Stimulated activated CD8-positive, alpha-beta memory T cell treated with anti-CD3 and anti-CD28 coated beads, Interleukin-15, amount 100 ng/mL, for 1 hour (primary cell): ENCODE measurements around the gene C3.

Experiments used
- DNase-seq: peaks from one replicate; pipeline ENCODE4 v3.0.0-alpha.2; 2020; ENCODE audit warnings: low read depth

C3 gene

GRCh38 chr19:6744381-6745301 lies 24.2 kb upstream of the C3 start:
- DNase-seq: no peak

GRCh38 chr19:6743714-6744380 lies 23.4 kb upstream of the C3 start:
- no peak for DNase-seq

GRCh38 chr19:6743066-6743465 lies 22.6 kb upstream of the C3 start:
- no peak for DNase-seq

GRCh38 chr19:6740589-6741343 lies 20.3 kb upstream of the C3 start:
- DNase-seq: no peak

GRCh38 chr19:6739883-6740588 lies 19.6 kb upstream of the C3 start:
- no peak for DNase-seq

- peak; percentile 62 for DNase-seq
These were observed 19.0 kb upstream of the C3 start, which contains the start of gene TRIP10 for GRCh38 chr19:6739390-6739882. TRIP10 (plus strand) TSS chr19:6739680; CDS start chr19:6739762, 82 bp downstream.

GRCh38 chr19:6738787-6739389 lies 18.4 kb upstream of the C3 start:
- DNase-seq: no peak

- DNase-seq: no peak
These were observed 17.7 kb upstream of the C3 start for GRCh38 chr19:6737873-6738786.

- peak; percentile 96 for DNase-seq
These were observed 16.9 kb upstream of the C3 start, which contains the start of gene GPR108 for GRCh38 chr19:6737284-6737872. GPR108 (minus strand) TSS chr19:6737580; CDS start chr19:6737576, 4 bp downstream.

GRCh38 chr19:6736917-6737283 lies 16.4 kb upstream of the C3 start:
- DNase-seq: no peak

- DNase-seq: no peak
These were observed 15.9 kb upstream of the C3 start for GRCh38 chr19:6736169-6736916.

GRCh38 chr19:6735181-6735911 lies 14.9 kb upstream of the C3 start:
- DNase-seq: no peak

- no peak for DNase-seq
These were observed 13.7 kb upstream of the C3 start for GRCh38 chr19:6734096-6734696.

- no peak for DNase-seq
These were observed 13.1 kb upstream of the C3 start for GRCh38 chr19:6733338-6734095.

- DNase-seq: no peak
These were observed 12.4 kb upstream of the C3 start for GRCh38 chr19:6732803-6733337.

GRCh38 chr19:6731822-6732221 lies 11.4 kb upstream of the C3 start:
- DNase-seq: no peak
